HepG2 (cell line): ENCODE data around the gene GART. TPM values are rescaled to one million over a fixed set of nuclear protein-coding genes. Genes with fewer than 3 reads are reported as not detected.

Experiments
- CEBPB ChIP-seq: IDR thresholded peaks from 2 replicates; pipeline ENCODE4 v1.6.1; 2011; ENCODE audit warnings: low read depth, low read length, improper control_type of control experiment, borderline replicate concordance
- FOXA1 ChIP-seq, 2 experiments: fragments of 450-650 bp in 1 of 2; sonication (generic) in 1 of 2; formaldehyde crosslinking in 1 of 2; IDR thresholded peaks; 2 replicates each; pipeline versions ENCODE4 v1.4.0 to v1.6.1; 2016 to 2020; ENCODE audit warnings: missing genetic modification reagents in 1 of 2
- HMG20A ChIP-seq: IDR thresholded peaks from 2 replicates; pipeline ENCODE4 v1.6.1; 2016; ENCODE audit warnings: borderline replicate concordance
- HMG20B ChIP-seq: conservative IDR thresholded peaks from 2 replicates; pipeline ENCODE4 v1.6.1; 2016; ENCODE audit warnings: missing genetic modification reagents, missing compliant biosample characterization
- KAT7 ChIP-seq: IDR thresholded peaks from 2 replicates; pipeline ENCODE4 v1.6.1; 2018; ENCODE audit warnings: borderline replicate concordance, missing compliant biosample characterization
- KDM3A ChIP-seq: IDR thresholded peaks from 2 replicates; pipeline ENCODE4 v1.6.1; 2018; ENCODE audit warnings: low read depth, missing compliant biosample characterization
- MED1 ChIP-seq: sonication (generic); formaldehyde crosslinking; IDR thresholded peaks from 2 replicates; pipeline ENCODE4 v1.4.0; 2020; ENCODE audit warnings: missing genetic modification reagents
- NCOA1 ChIP-seq: sonication (generic); formaldehyde crosslinking; IDR thresholded peaks from 2 replicates; pipeline ENCODE4 v1.9.0; 2021; ENCODE audit warnings: missing genetic modification reagents
- NFKBIZ ChIP-seq: IDR thresholded peaks from 2 replicates; pipeline ENCODE4 v1.6.1; 2018; ENCODE audit warnings: missing genetic modification reagents, missing compliant biosample characterization
- POLR2A ChIP-seq, 2 experiments: IDR thresholded peaks; 2 replicates each; pipeline ENCODE4 v1.6.1; 2011; ENCODE audit warnings: low read depth in 2 of 2, low read length in 2 of 2, mild to moderate bottlenecking in 1 of 2, moderate library complexity in 1 of 2; ENCODE audit not compliant: insufficient read depth in 1 of 2
- PPARG ChIP-seq: conservative IDR thresholded peaks from 2 replicates; pipeline ENCODE4 v1.6.1; 2016; ENCODE audit warnings: missing biosample characterization, missing genetic modification reagents
- RXRB ChIP-seq: IDR thresholded peaks from 2 replicates; pipeline ENCODE4 v1.6.1; 2016; ENCODE audit warnings: borderline replicate concordance, missing genetic modification reagents, missing compliant biosample characterization
- SALL1 ChIP-seq: sonication (generic); formaldehyde crosslinking; IDR thresholded peaks from 2 replicates; pipeline ENCODE4 v1.8.0; 2022; ENCODE audit warnings: mild to moderate bottlenecking, missing genetic modification reagents
- SKI ChIP-seq: fragments of 450-650 bp; IDR thresholded peaks from one replicate; pipeline ENCODE4 v1.6.1; 2018; ENCODE audit warnings: mild to moderate bottlenecking; ENCODE audit not compliant: partially characterized antibody
- ZKSCAN8 ChIP-seq: IDR thresholded peaks from 2 replicates; pipeline ENCODE4 v1.6.1; 2016; ENCODE audit warnings: borderline replicate concordance, missing genetic modification reagents, missing compliant biosample characterization
- ZNF331 ChIP-seq: sonication (generic); formaldehyde crosslinking; IDR thresholded peaks from 2 replicates; pipeline ENCODE4 v1.4.0; 2020; ENCODE audit warnings: missing genetic modification reagents
- polyA plus RNA-seq, 8 experiments: library from polyadenylated mRNA; depleted of rRNA in 3 of 8; stranded (reverse) in 7 of 8; unstranded in 1 of 8; fragments of >200 nt; fragmentation: Illumina TruSeq in 4 of 8; extraction: Trizol in 4 of 8; gene quantifications; 2 replicates each; pipeline versions ENCODE4 v1.2.1 to v1.2.3, GENCODE V29; 2011 to 2016; ENCODE audit warnings: low read depth in 4 of 8, missing spikeins in 1 of 8, mixed read lengths in 1 of 8; ENCODE audit not compliant: insufficient read depth in 1 of 8
- total RNA-seq, 5 experiments: library from RNA; depleted of rRNA; stranded (reverse); fragments of >200 nt; fragmentation: Illumina TruSeq; extraction: Trizol; gene quantifications; 2 replicates each; pipeline ENCODE4 v1.2.3, GENCODE V29; 2016; ENCODE audit warnings: low read depth in 1 of 5
- TF ChIP-seq, protein P1 (sequence below): sonication (generic); formaldehyde crosslinking; IDR thresholded peaks from 2 replicates; pipeline ENCODE4 v1.4.0; 2020; ENCODE audit warnings: missing genetic modification reagents
- TF ChIP-seq, protein P2 (sequence below): sonication (generic); formaldehyde crosslinking; IDR thresholded peaks from 2 replicates; pipeline ENCODE4 v1.8.0; 2022; ENCODE audit warnings: missing genetic modification reagents, mild to moderate bottlenecking, moderate library complexity, borderline replicate concordance
- TF ChIP-seq, protein P3 (sequence below): IDR thresholded peaks from 2 replicates; pipeline ENCODE4 v1.4.0; 2020; ENCODE audit warnings: mild to moderate bottlenecking, missing genetic modification reagents
- TF ChIP-seq, protein P4 (sequence below): sonication (generic); formaldehyde crosslinking; IDR thresholded peaks from 2 replicates; pipeline ENCODE4 v1.4.0; 2020; ENCODE audit warnings: mild to moderate bottlenecking, missing genetic modification reagents

Gene GART
- total and polyA plus RNA-seq, 2 of the 13 experiments (the other 11 are each of a cell fraction or from before 2014, with no cell fraction given) = 17.9 to 109 TPM

DNA sequence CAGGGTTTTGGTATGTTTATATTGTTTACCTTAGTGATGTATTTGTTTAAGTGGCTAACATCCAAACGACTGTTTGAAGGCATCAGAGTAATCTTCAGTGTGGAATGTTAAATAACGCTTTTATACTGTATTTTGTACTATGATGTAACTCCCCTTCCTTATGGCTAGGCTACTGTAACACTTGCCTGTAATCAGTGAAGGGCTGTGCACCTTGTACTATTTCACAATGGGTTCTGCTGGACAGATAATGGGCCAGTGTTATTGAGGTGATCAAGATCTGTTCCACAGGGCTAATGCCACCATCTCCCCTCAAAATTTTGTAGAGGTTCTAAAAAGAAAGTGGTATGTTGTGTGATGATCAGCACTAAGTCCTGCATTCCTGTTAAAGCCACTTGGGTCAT, 34.8 kb upstream of the GART start (continued):
- TF ChIP-seq, protein P1, sequence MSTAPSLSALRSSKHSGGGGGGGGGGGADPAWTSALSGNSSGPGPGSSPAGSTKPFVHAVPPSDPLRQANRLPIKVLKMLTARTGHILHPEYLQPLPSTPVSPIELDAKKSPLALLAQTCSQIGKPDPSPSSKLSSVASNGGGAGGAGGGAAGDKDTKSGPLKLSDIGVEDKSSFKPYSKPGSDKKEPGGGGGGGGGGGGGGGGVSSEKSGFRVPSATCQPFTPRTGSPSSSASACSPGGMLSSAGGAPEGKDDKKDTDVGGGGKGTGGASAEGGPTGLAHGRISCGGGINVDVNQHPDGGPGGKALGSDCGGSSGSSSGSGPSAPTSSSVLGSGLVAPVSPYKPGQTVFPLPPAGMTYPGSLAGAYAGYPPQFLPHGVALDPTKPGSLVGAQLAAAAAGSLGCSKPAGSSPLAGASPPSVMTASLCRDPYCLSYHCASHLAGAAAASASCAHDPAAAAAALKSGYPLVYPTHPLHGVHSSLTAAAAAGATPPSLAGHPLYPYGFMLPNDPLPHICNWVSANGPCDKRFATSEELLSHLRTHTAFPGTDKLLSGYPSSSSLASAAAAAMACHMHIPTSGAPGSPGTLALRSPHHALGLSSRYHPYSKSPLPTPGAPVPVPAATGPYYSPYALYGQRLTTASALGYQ (CRISPR knock-in tag) = peak; percentile 76; the same call in 1 of the 2 replicates
- TF ChIP-seq, protein P2, sequence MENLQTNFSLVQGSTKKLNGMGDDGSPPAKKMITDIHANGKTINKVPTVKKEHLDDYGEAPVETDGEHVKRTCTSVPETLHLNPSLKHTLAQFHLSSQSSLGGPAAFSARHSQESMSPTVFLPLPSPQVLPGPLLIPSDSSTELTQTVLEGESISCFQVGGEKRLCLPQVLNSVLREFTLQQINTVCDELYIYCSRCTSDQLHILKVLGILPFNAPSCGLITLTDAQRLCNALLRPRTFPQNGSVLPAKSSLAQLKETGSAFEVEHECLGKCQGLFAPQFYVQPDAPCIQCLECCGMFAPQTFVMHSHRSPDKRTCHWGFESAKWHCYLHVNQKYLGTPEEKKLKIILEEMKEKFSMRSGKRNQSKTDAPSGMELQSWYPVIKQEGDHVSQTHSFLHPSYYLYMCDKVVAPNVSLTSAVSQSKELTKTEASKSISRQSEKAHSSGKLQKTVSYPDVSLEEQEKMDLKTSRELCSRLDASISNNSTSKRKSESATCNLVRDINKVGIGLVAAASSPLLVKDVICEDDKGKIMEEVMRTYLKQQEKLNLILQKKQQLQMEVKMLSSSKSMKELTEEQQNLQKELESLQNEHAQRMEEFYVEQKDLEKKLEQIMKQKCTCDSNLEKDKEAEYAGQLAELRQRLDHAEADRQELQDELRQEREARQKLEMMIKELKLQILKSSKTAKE (CRISPR knock-in tag) = peak; percentile 28; the same call in 1 of the 2 replicates
- peak; percentile 85 for TF ChIP-seq RXRB (CRISPR knock-in tag)
- 0 out of 4 replicates have a peak, but pooled peaks of 1 of the 2 experiments have one; percentile 44 for TF ChIP-seq POLR2A (IDR thresholded peaks at IDR 0.05; ENCODE audit: insufficient read depth in 1 of 2, low read depth in 2 of 2, low read length in 2 of 2)
- peak; percentile 76 for TF ChIP-seq SKI
- peak; percentile 91 for TF ChIP-seq HMG20B (CRISPR knock-in tag)
- TF ChIP-seq PPARG (CRISPR knock-in tag) = 0 out of 2 replicates have a peak, but pooled peaks have one; percentile 33
- TF ChIP-seq KAT7 = 0 out of 2 replicates have a peak, but pooled peaks have one; percentile 37
- TF ChIP-seq FOXA1 (IDR thresholded peaks at IDR 0.05) = peak; percentile 74
- TF ChIP-seq FOXA1 (CRISPR knock-in tag; IDR thresholded peaks at IDR 0.05) = peak; percentile 81
- peak; percentile 85 for TF ChIP-seq MED1 (CRISPR knock-in tag)
- peak; percentile 74; the same call in 1 of the 2 replicates for TF ChIP-seq ZKSCAN8 (CRISPR knock-in tag)
- TF ChIP-seq KDM3A (CRISPR knock-in tag) = peak; percentile 69; the same call in 1 of the 2 replicates
- TF ChIP-seq, protein P3, sequence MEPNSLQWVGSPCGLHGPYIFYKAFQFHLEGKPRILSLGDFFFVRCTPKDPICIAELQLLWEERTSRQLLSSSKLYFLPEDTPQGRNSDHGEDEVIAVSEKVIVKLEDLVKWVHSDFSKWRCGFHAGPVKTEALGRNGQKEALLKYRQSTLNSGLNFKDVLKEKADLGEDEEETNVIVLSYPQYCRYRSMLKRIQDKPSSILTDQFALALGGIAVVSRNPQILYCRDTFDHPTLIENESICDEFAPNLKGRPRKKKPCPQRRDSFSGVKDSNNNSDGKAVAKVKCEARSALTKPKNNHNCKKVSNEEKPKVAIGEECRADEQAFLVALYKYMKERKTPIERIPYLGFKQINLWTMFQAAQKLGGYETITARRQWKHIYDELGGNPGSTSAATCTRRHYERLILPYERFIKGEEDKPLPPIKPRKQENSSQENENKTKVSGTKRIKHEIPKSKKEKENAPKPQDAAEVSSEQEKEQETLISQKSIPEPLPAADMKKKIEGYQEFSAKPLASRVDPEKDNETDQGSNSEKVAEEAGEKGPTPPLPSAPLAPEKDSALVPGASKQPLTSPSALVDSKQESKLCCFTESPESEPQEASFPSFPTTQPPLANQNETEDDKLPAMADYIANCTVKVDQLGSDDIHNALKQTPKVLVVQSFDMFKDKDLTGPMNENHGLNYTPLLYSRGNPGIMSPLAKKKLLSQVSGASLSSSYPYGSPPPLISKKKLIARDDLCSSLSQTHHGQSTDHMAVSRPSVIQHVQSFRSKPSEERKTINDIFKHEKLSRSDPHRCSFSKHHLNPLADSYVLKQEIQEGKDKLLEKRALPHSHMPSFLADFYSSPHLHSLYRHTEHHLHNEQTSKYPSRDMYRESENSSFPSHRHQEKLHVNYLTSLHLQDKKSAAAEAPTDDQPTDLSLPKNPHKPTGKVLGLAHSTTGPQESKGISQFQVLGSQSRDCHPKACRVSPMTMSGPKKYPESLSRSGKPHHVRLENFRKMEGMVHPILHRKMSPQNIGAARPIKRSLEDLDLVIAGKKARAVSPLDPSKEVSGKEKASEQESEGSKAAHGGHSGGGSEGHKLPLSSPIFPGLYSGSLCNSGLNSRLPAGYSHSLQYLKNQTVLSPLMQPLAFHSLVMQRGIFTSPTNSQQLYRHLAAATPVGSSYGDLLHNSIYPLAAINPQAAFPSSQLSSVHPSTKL (CRISPR knock-in tag) = peak; percentile 98
- TF ChIP-seq ZNF331 = peak; percentile 94
- TF ChIP-seq, protein P4, sequence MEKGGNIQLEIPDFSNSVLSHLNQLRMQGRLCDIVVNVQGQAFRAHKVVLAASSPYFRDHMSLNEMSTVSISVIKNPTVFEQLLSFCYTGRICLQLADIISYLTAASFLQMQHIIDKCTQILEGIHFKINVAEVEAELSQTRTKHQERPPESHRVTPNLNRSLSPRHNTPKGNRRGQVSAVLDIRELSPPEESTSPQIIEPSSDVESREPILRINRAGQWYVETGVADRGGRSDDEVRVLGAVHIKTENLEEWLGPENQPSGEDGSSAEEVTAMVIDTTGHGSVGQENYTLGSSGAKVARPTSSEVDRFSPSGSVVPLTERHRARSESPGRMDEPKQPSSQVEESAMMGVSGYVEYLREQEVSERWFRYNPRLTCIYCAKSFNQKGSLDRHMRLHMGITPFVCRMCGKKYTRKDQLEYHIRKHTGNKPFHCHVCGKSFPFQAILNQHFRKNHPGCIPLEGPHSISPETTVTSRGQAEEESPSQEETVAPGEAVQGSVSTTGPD = peak; percentile 92
- peak; percentile 93 for TF ChIP-seq HMG20A (CRISPR knock-in tag)
- TF ChIP-seq CEBPB = peak; percentile 98
- peak; percentile 75; the same call in 1 of the 2 replicates for TF ChIP-seq SALL1 (CRISPR knock-in tag)
- TF ChIP-seq NFKBIZ (CRISPR knock-in tag) = peak; percentile 84
- 0 out of 2 replicates have a peak, but pooled peaks have one; percentile 46 for TF ChIP-seq NCOA1
